GM18517 (cell line): Measurements from ENCODE around the gene LRTM2.

ENCODE experiments used
- ATAC-seq: cut with Tn5 transposase; IDR thresholded peaks from one replicate; pipeline ENCODE4 v1.9.1; 2021; ENCODE audit warnings: mild to moderate bottlenecking, moderate library complexity; ENCODE audit not compliant: unreplicated experiment

The LRTM2 gene

DNA sequence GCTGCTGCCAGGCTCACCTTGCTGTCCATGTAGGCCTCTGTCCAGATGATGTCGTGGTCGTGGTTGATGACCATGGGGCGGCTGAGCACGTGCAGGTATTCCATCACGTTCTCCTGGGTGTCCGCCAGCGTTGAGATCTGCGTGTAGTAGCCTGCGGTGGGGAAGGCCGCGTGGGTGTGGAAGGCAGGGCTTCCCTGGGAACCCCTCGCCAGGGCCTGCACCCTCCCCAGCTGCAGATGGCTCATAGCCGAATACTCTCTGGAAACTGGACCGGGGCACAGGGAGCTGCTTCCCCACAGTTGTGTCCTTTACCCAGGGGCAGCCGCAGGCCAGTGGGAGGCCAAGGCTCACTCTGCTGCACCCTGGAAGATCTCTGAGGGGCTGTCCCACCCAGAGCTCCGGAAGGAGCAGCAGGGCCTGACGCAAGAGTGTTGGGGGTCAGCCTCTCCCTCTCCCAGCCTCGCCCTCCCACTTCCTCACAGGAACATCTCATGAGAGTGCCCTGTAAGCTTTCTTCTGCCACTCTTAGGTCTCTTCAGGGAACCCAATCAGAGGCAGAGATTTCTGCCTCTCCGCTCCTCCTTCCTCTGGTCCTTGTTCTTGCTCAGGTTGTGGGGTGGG is 62.6 kb downstream of the LRTM2 start:
- no peak for ATAC-seq

DNA sequence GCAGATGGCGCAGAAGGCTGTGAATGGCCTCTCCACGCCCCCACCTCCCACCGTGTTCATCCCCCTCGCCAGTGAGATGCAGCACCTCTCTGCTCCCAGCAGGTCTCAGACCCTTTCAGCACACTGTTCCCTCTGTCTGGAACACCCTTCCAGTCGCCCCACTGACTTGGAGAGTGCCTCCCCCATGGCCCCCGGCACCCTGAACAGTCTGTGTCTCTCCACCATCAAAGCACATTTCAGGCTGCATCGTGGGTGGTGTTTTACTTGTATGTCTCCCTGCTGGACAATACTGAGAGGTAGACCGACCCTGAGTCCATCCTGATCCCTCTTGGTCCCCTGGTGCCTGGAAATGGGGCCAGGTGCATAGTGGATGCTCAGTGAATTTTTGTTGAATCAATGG is 63.1 kb downstream of the LRTM2 start:
- ATAC-seq, result no peak

DNA sequence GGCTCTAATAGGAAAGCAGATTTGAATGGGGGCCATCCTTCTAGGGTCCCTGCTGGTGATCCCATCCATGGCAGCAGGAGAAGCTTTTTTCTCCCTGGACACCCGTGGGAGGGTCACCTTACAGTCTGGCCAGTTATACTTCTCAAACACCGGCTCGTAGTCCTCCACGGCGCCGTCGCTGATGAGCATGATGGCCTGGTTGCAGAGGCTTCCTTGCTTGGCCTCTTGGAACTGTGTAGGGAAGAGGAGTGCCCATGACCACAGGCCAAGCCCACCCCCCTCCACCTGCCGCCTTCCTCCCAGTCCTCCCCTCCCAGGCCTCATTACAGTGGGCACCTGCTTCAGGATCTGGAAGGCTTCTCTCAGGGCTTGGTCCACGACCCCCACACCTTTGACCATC is 64.3 kb downstream of the LRTM2 start:
- no peak for ATAC-seq

GRCh38 chr12:1885082-1885596 is 64.8 kb downstream of the LRTM2 start:
- no peak for ATAC-seq

GRCh38 chr12:1885599-1886245 is 65.4 kb downstream of the LRTM2 start:
- no peak for ATAC-seq
